Tibial artery (tissue), 4 donors: ENCODE measurements around the gene ARHGAP33.
"Not testable (repeated sequence)": the region's sequence is repeated elsewhere in the genome, so short reads cannot be mapped to it uniquely, and the experiment has no call there.

Experiments
- DNase-seq, 2 donors: peaks; one replicate each; pipeline ENCODE4 v3.0.0-alpha.2; 2019
- H3K27ac ChIP-seq, 2 donors: fragments of 200-600 bp; sonication (generic) in 1 of 2; 1 replicate in 1 of 2; 2 replicates in 1 of 2; pipeline ENCODE4 v1.5.1; 2018 to 2019; ENCODE audit warnings: mild to moderate bottlenecking in 1 of 2
- H3K27me3 ChIP-seq, 2 donors: fragments of 200-600 bp; sonication (generic) in 1 of 2; one replicate each; pipeline versions ENCODE4 v1.5.1 to v1.6.0; 2016 to 2019
- H3K36me3 ChIP-seq, 3 donors: fragments of 200-600 bp; sonication (generic) in 2 of 3; one replicate each; pipeline ENCODE4 v1.5.1; 2016 to 2019; ENCODE audit warnings: mild to moderate bottlenecking in 2 of 3
- H3K4me1 ChIP-seq, 4 donors: fragments of 200-600 bp; sonication (generic) in 2 of 4; 1 replicate in 3 of 4; 2 replicates in 1 of 4; pipeline ENCODE4 v1.5.1; 2016 to 2019
- H3K4me3 ChIP-seq, 2 donors: fragments of 200-600 bp; sonication (generic) in 1 of 2; 1 replicate in 1 of 2; 2 replicates in 1 of 2; pipeline ENCODE4 v1.5.1; 2018 to 2019; ENCODE audit warnings: mild to moderate bottlenecking in 2 of 2
- H3K9me3 ChIP-seq, 3 donors: fragments of 200-600 bp; sonication (generic) in 1 of 3; one replicate each; pipeline ENCODE4 v1.5.1; 2016 to 2019
- intact Hi-C: fragments of 100-400 bp; cut with DNase I; formaldehyde crosslinking; loops from one replicate; pipeline ENCODE4 v1.15.0; 2023; ENCODE audit warnings: low total_unique reads
- TF ChIP-seq, protein P1 (sequence below), 2 experiments: fragments of 200-600 bp in 1 of 2; fragments of 450-650 bp in 1 of 2; IDR thresholded peaks; one replicate each; pipeline ENCODE4 v1.5.1; 2017 to 2019; ENCODE audit warnings: antibody characterized with exemption in 2 of 2, mild to moderate bottlenecking in 1 of 2, moderate library complexity in 1 of 2

Gene ARHGAP33

DNA sequence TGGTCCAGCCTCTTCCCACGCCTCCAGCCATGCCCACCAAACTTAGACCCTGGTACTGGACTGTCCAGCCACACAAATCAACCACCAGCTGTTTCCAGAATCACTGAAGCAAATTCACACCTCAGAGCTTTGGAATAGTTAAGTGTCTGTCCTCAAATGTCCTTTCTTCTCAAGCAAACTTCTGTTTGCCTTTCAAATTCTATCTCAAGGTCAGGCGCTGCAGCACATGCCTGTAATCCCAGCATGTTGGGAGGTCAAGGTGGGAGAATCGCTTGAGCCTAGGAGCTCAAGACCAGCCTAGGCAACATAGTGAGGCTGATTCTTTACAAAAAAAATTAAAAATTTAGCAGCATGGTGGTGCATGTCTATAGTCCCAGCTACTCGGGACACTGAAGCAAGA is 56.7 kb downstream of the ARHGAP33 start:
- Histone ChIP-seq H3K36me3 (no peaks in the 10 kb centered on the region), H3K27ac (no peak overlapping the region), H3K9me3 (no peaks in the 10 kb centered on the region), H3K4me3 (no peak overlapping the region), H3K4me1 (no peaks in the 10 kb centered on the region), H3K27me3 (peaks cover 0 to 32% of the 10 kb centered on the region in 2 donors)
- TF ChIP-seq, protein P1, sequence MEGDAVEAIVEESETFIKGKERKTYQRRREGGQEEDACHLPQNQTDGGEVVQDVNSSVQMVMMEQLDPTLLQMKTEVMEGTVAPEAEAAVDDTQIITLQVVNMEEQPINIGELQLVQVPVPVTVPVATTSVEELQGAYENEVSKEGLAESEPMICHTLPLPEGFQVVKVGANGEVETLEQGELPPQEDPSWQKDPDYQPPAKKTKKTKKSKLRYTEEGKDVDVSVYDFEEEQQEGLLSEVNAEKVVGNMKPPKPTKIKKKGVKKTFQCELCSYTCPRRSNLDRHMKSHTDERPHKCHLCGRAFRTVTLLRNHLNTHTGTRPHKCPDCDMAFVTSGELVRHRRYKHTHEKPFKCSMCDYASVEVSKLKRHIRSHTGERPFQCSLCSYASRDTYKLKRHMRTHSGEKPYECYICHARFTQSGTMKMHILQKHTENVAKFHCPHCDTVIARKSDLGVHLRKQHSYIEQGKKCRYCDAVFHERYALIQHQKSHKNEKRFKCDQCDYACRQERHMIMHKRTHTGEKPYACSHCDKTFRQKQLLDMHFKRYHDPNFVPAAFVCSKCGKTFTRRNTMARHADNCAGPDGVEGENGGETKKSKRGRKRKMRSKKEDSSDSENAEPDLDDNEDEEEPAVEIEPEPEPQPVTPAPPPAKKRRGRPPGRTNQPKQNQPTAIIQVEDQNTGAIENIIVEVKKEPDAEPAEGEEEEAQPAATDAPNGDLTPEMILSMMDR (IDR thresholded peaks at IDR 0.05), result no peak
- intact Hi-C loops, result no loop called here
- no peak for DNase-seq

DNA sequence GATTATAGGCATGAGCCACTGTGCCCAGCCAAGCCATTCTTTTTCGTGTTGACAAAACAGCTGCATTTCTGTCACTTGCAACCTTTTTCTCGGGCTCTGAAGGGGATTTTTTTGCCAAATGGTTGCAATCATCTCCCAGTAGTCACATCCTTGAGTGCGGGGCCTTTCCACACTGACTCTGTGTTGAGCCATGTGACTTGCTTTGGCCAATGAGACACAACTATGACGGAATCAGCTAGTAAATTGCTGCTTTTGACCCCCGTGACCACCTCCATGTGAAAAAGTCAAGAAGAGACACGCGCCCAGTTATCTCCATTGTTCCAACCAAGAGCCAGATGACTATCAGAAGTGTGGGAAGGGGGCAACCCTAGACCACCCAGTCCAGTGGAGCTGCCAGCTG is 58.6 kb downstream of the ARHGAP33 start:
- intact Hi-C loops, result no loop called here
- TF ChIP-seq, protein P1 (IDR thresholded peaks at IDR 0.05), result no peak
- Histone ChIP-seq H3K4me1 (no peaks in the 10 kb centered on the region), H3K4me3 (no peak overlapping the region), H3K27me3 (peaks cover 0 to 32% of the 10 kb centered on the region in 2 donors), H3K27ac (no peak overlapping the region), H3K36me3 (no peaks in the 10 kb centered on the region), H3K9me3 (peaks cover 0 to 3% (median 1%) of the 10 kb centered on the region in 3 donors)
- no peak for DNase-seq

DNA sequence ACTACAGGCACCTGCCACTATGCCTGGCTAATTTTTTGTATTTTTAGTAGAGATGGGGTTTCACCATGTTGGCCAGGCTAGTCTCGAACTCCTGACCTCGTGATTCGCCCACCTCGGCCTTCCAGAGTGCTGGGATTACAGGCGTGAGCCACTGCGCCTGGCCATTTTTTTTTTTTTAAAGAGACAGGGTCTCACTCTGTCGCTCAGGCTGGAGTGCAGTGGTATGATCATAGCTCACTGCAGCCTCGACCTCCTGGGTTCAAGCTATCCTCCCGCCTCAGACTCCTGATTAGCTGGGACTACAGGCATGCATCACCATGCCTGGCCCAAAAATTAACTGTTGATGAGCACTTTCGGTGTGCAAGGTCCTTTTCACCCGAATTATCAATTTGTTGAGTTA is 60.7 kb downstream of the ARHGAP33 start:
- DNase-seq, H3K27ac ChIP-seq, intact Hi-C loops, H3K4me3 ChIP-seq, H3K4me1 ChIP-seq, H3K9me3 ChIP-seq, H3K36me3 ChIP-seq: not testable (repeated sequence)
- H3K27me3 ChIP-seq, result peaks cover 0 to 28% of the 10 kb centered on the region in 2 donors
